IMR-90 (cell line): ENCODE measurements around the gene MEF2A. TPM values are rescaled to one million over a fixed set of nuclear protein-coding genes. Genes with fewer than 3 reads are reported as not detected.

ENCODE experiments used
- ATAC-seq: fragments of 200-7000 bp; cut with Tn5 transposase; 2 replicates; pipeline ENCODE4 v1.9.1; 2020; ENCODE audit warnings: low read depth, mild to moderate bottlenecking, moderate library complexity
- BruUV-seq: library from RNA; stranded (reverse); fragments of 400-500 nt; replicated peaks from 2 replicates; lab custom pipeline; 2021; lab: Mats Ljungman, UMichigan
- CTCF ChIA-PET: fragments of 300-600 bp; formaldehyde crosslinking; extraction: SDS; loops from one replicate; lab custom pipeline; 2021; ENCODE audit warnings: antibody characterized with exemption; lab: Yijun Ruan, JAX
- POLR2A ChIA-PET: fragments of 300-600 bp; sonication (Branson Sonifier 250); formaldehyde crosslinking; loops from one replicate; lab custom pipeline; 2022; ENCODE audit warnings: antibody characterized with exemption; ENCODE audit not compliant: unreplicated experiment; lab: Charles Lee
- DNase-seq: peaks from one replicate; pipeline ENCODE4 v3.0.0; 2013
- H2AFZ ChIP-seq: replicated peaks from 2 replicates; pipeline ENCODE3; 2013; ENCODE audit warnings: low read length, mild to moderate bottlenecking; ENCODE audit not compliant: poor library complexity
- H2AK5ac ChIP-seq: 2 replicates; pipeline ENCODE4 v1.6.1; 2013; ENCODE audit warnings: low read depth, low read length, inconsistent platforms
- H2AK9ac ChIP-seq: replicated peaks from 2 replicates; pipeline ENCODE3; 2013; ENCODE audit warnings: mild to moderate bottlenecking, low read depth, low read length, moderate library complexity; ENCODE audit not compliant: poor library complexity
- H2BK120ac ChIP-seq: 2 replicates; pipeline ENCODE4 v1.6.1; 2013; ENCODE audit warnings: low read depth, low read length, inconsistent platforms
- H2BK15ac ChIP-seq: 3 replicates; pipeline ENCODE4 v1.6.1; 2013; ENCODE audit warnings: low read depth, low read length, inconsistent platforms
- H2BK20ac ChIP-seq: 2 replicates; pipeline ENCODE4 v1.6.1; 2013; ENCODE audit warnings: low read depth, mild to moderate bottlenecking, inconsistent platforms, low read length, moderate library complexity
- H2BK5ac ChIP-seq: 2 replicates; pipeline ENCODE4 v1.6.1; 2013; ENCODE audit warnings: mild to moderate bottlenecking, low read depth, low read length, inconsistent platforms; ENCODE audit not compliant: poor library complexity, severe bottlenecking
- H3K14ac ChIP-seq: replicated peaks from 2 replicates; pipeline ENCODE4 v1.6.1; 2013; ENCODE audit warnings: low read depth, low read length, inconsistent platforms
- H3K18ac ChIP-seq: 2 replicates; pipeline ENCODE4 v1.6.1; 2013; ENCODE audit warnings: low read depth, low read length, control low read depth
- H3K23ac ChIP-seq: 2 replicates; pipeline ENCODE4 v1.6.1; 2013; ENCODE audit warnings: low read depth, low read length, inconsistent platforms
- H3K27ac ChIP-seq: 2 replicates; pipeline ENCODE4 v1.5.1; 2013; ENCODE audit warnings: mild to moderate bottlenecking, control low read depth, low read length; ENCODE audit not compliant: insufficient read depth
- H3K27me3 ChIP-seq: 2 replicates; pipeline ENCODE4 v1.6.1; 2013; ENCODE audit warnings: low read length; ENCODE audit not compliant: control insufficient read depth, insufficient read depth
- H3K36me3 ChIP-seq: 2 replicates; pipeline ENCODE4 v1.6.1; 2013; ENCODE audit warnings: low read length, mixed read lengths; ENCODE audit not compliant: control insufficient read depth, insufficient read depth
- H3K4ac ChIP-seq: 2 replicates; pipeline ENCODE4 v1.6.1; 2013; ENCODE audit warnings: low read depth, low read length, inconsistent platforms
- H3K4me1 ChIP-seq: 2 replicates; pipeline ENCODE4 v1.6.1; 2013; ENCODE audit warnings: low read length, mixed read lengths; ENCODE audit not compliant: control insufficient read depth, insufficient read depth
- H3K4me2 ChIP-seq: 2 replicates; pipeline ENCODE4 v1.6.1; 2013; ENCODE audit warnings: low read depth, mild to moderate bottlenecking, control low read depth, low read length, moderate library complexity
- H3K4me3 ChIP-seq: 2 replicates; pipeline ENCODE4 v1.5.1; 2013; ENCODE audit warnings: low read depth, mild to moderate bottlenecking, control low read depth, low read length, moderate library complexity; ENCODE audit not compliant: insufficient read depth
- H3K56ac ChIP-seq: 2 replicates; pipeline ENCODE4 v1.6.1; 2013; ENCODE audit warnings: low read length, inconsistent platforms; ENCODE audit not compliant: insufficient read depth; ENCODE audit errors: extremely low read depth
- H3K79me1 ChIP-seq, 2 experiments: 2 replicates each; pipeline ENCODE4 v1.6.1; 2013; ENCODE audit warnings: low read length in 2 of 2, inconsistent platforms in 1 of 2, low read depth in 1 of 2
- H3K9ac ChIP-seq: 2 replicates; pipeline ENCODE4 v1.6.1; 2013; ENCODE audit warnings: low read depth, low read length, control low read depth
- H3K9me1 ChIP-seq: 2 replicates; pipeline ENCODE4 v1.6.1; 2013; ENCODE audit warnings: low read length, inconsistent platforms; ENCODE audit not compliant: insufficient read depth
- H3K9me3 ChIP-seq: 2 replicates; pipeline ENCODE4 v1.6.1; 2013; ENCODE audit warnings: low read length; ENCODE audit not compliant: control insufficient read depth, insufficient read depth
- H4K20me1 ChIP-seq: 2 replicates; pipeline ENCODE4 v1.6.1; 2013; ENCODE audit warnings: low read length, inconsistent platforms; ENCODE audit not compliant: insufficient read depth
- H4K5ac ChIP-seq: 2 replicates; pipeline ENCODE4 v1.6.1; 2013; ENCODE audit warnings: mild to moderate bottlenecking, low read depth, low read length, control low read depth
- H4K8ac ChIP-seq, 2 experiments: 2 replicates each; pipeline ENCODE4 v1.6.1; 2013; ENCODE audit warnings: low read depth in 2 of 2, low read length in 2 of 2, control low read depth in 1 of 2, inconsistent platforms in 1 of 2
- H4K91ac ChIP-seq: 2 replicates; pipeline ENCODE4 v1.6.1; 2013; ENCODE audit warnings: low read depth, low read length, inconsistent platforms; ENCODE audit not compliant: insufficient read depth
- BHLHE40 ChIP-seq: fragments of 150-350 bp; IDR thresholded peaks from 2 replicates; pipeline ENCODE4 v1.6.1; 2016; ENCODE audit warnings: mild to moderate bottlenecking, low read depth, low read length
- CEBPB ChIP-seq: IDR thresholded peaks from 2 replicates; pipeline ENCODE4 v1.6.1; 2012; ENCODE audit warnings: low read depth, low read length, improper control_type of control experiment
- CHD1 ChIP-seq: IDR thresholded peaks from 2 replicates; pipeline ENCODE4 v1.6.1; 2012; ENCODE audit warnings: low read depth, low read length, improper control_type of control experiment
- FOS ChIP-seq: fragments of 150-350 bp; IDR thresholded peaks from 2 replicates; pipeline ENCODE4 v1.6.1; 2016; ENCODE audit warnings: low read depth, low read length
- MAFK ChIP-seq: IDR thresholded peaks from 2 replicates; pipeline ENCODE4 v1.6.1; 2012; ENCODE audit warnings: low read depth, low read length, improper control_type of control experiment
- MAZ ChIP-seq: IDR thresholded peaks from 2 replicates; pipeline ENCODE4 v1.6.1; 2012; ENCODE audit warnings: low read depth, mild to moderate bottlenecking, low read length, improper control_type of control experiment, moderate library complexity, borderline replicate concordance
- MXI1 ChIP-seq: IDR thresholded peaks from 2 replicates; pipeline ENCODE4 v1.6.1; 2012; ENCODE audit warnings: low read depth, mild to moderate bottlenecking, low read length, moderate library complexity, borderline replicate concordance
- NFE2L2 ChIP-seq: fragments of 150-350 bp; IDR thresholded peaks from 2 replicates; pipeline ENCODE4 v1.6.1; 2016; ENCODE audit warnings: low read depth, mild to moderate bottlenecking, low read length
- POLR2A ChIP-seq: IDR thresholded peaks from 2 replicates; pipeline ENCODE4 v1.6.1; 2012; ENCODE audit warnings: mild to moderate bottlenecking, low read depth, low read length
- RAD21 ChIP-seq: IDR thresholded peaks from 2 replicates; pipeline ENCODE4 v1.6.1; 2012; ENCODE audit warnings: low read length, improper control_type of control experiment
- RCOR1 ChIP-seq: IDR thresholded peaks from 2 replicates; pipeline ENCODE4 v1.6.1; 2012; ENCODE audit warnings: mild to moderate bottlenecking, low read length, improper control_type of control experiment; ENCODE audit not compliant: insufficient replicate concordance
- RFX5 ChIP-seq: IDR thresholded peaks from 2 replicates; pipeline ENCODE4 v1.8.0; 2012; ENCODE audit warnings: low read depth, mild to moderate bottlenecking, low read length, moderate library complexity
- SMC3 ChIP-seq: fragments of 150-350 bp; IDR thresholded peaks from 2 replicates; pipeline ENCODE4 v1.6.1; 2016; ENCODE audit warnings: low read depth, mild to moderate bottlenecking, antibody characterized with exemption, low read length, moderate library complexity
- USF2 ChIP-seq: fragments of 150-350 bp; IDR thresholded peaks from 2 replicates; pipeline ENCODE4 v1.6.1; 2017; ENCODE audit warnings: mild to moderate bottlenecking, antibody characterized with exemption, low read length, low read depth
- WGBS, 2 experiments: methylation state at CpG; one replicate each; pipeline versions ENCODE4 v1.1.5 to v1.1.7; 2013; ENCODE audit warnings: missing lambda C conversion rate in 2 of 2; ENCODE audit not compliant: insufficient read length in 1 of 2; ENCODE audit errors: extremely low coverage in 2 of 2; 5-methylcytosine and 5-hydroxymethylcytosine counted together
- dilution Hi-C: fragments of 300-500 bp; cut with HindIII; formaldehyde crosslinking; loops from one replicate; pipeline ENCODE4 v1.14.3; 2018; ENCODE audit warnings: low sequenced_read_pairs; ENCODE audit not compliant: unreplicated experiment
- in situ Hi-C: fragments of 300-500 bp; cut with MboI; formaldehyde crosslinking; loops from 3 replicates; pipeline ENCODE4 v1.14.3; 2019; ENCODE audit warnings: low sequenced_read_pairs, inconsistent platforms, mixed read lengths
- intact Hi-C: fragments of 100-400 bp; cut with micrococcal nuclease; formaldehyde crosslinking; loops from 2 replicates; pipeline ENCODE4 v1.10.0; 2022
- polyA plus RNA-seq, 3 experiments: library from polyadenylated mRNA; depleted of rRNA; stranded (reverse); fragments of >200 nt; gene quantifications; 2 replicates each; pipeline ENCODE4 v1.2.3, GENCODE V29; 2012; ENCODE audit warnings: low replicate concordance in 1 of 3
- total RNA-seq: library from RNA; depleted of rRNA; stranded (reverse); fragments of >200 nt; gene quantifications from 2 replicates; pipeline ENCODE4 v1.2.3, GENCODE V29; 2012
- TF ChIP-seq, protein P1 (sequence below): fragments of 150-350 bp; IDR thresholded peaks from 2 replicates; pipeline ENCODE4 v1.6.1; 2016; ENCODE audit warnings: low read depth, mild to moderate bottlenecking, low read length, moderate library complexity, borderline replicate concordance
- TF ChIP-seq, protein P2 (sequence below): conservative IDR thresholded peaks from 2 replicates; pipeline ENCODE4 v1.5.1; 2012; ENCODE audit warnings: mild to moderate bottlenecking, low read depth, low read length, improper control_type of control experiment

The MEF2A gene
- total and polyA plus RNA-seq, 2 of the 4 experiments (the other 2 are of a cell fraction) = 16.1 to 16.7 TPM

GRCh38 chr15:99752556-99752955, 186.8 kb downstream of the MEF2A start:
- H3K79me1 ChIP-seq = no peaks in the 10 kb centered on the region
- no peak overlapping the region for H3K4me3 ChIP-seq
- H3K56ac ChIP-seq = no peak overlapping the region
- POLR2A ChIA-PET = no interaction called here
- dilution Hi-C loops = no loop called here
- no peak overlapping the region for H3K4me2 ChIP-seq
- no peak overlapping the region for H3K4ac ChIP-seq
- no peak for DNase-seq
- H2BK120ac ChIP-seq = no peak overlapping the region
- no peak for ATAC-seq
- TF ChIP-seq MXI1 (no peak), RFX5 (no peak), POLR2A (no peak), USF2 (no peak), MAZ (no peak), FOS (no peak), RCOR1 (no peak), MAFK (no peak), BHLHE40 (no peak), CHD1 (no peak), RAD21 (no peak), SMC3 (no peak), CEBPB (no peak), NFE2L2 (no peak)
- TF ChIP-seq, protein P1, sequence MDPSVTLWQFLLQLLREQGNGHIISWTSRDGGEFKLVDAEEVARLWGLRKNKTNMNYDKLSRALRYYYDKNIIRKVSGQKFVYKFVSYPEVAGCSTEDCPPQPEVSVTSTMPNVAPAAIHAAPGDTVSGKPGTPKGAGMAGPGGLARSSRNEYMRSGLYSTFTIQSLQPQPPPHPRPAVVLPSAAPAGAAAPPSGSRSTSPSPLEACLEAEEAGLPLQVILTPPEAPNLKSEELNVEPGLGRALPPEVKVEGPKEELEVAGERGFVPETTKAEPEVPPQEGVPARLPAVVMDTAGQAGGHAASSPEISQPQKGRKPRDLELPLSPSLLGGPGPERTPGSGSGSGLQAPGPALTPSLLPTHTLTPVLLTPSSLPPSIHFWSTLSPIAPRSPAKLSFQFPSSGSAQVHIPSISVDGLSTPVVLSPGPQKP = no peak
- TF ChIP-seq, protein P2, sequence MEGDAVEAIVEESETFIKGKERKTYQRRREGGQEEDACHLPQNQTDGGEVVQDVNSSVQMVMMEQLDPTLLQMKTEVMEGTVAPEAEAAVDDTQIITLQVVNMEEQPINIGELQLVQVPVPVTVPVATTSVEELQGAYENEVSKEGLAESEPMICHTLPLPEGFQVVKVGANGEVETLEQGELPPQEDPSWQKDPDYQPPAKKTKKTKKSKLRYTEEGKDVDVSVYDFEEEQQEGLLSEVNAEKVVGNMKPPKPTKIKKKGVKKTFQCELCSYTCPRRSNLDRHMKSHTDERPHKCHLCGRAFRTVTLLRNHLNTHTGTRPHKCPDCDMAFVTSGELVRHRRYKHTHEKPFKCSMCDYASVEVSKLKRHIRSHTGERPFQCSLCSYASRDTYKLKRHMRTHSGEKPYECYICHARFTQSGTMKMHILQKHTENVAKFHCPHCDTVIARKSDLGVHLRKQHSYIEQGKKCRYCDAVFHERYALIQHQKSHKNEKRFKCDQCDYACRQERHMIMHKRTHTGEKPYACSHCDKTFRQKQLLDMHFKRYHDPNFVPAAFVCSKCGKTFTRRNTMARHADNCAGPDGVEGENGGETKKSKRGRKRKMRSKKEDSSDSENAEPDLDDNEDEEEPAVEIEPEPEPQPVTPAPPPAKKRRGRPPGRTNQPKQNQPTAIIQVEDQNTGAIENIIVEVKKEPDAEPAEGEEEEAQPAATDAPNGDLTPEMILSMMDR = no peak
- no peaks in the 10 kb centered on the region for H3K4me1 ChIP-seq
- no peak overlapping the region for H4K91ac ChIP-seq
- H3K18ac ChIP-seq = no peak overlapping the region
- 83% methylated on average over 3 of the region's 4 CpGs; no CpG with 5 or more reads in 1 of the 2 experiments for WGBS, 2 experiments
- H2BK20ac ChIP-seq = no peak overlapping the region
- H2AFZ ChIP-seq = no peak overlapping the region
- no peak overlapping the region for H3K14ac ChIP-seq
- CTCF ChIA-PET = interaction anchor here (1.7 kb wide), 1 partner anchor 480 kb away, joined by 3 read pairs; no protein-coding TSS in a partner anchor
- intact Hi-C loops = no loop called here
- H2BK15ac ChIP-seq = no peak overlapping the region
- no peak overlapping the region for H3K23ac ChIP-seq
- no peaks in the 10 kb centered on the region for H4K20me1 ChIP-seq
- H4K8ac ChIP-seq = no peak overlapping the region
- no TSS peak for BruUV-seq
- no peaks in the 10 kb centered on the region for H3K9me3 ChIP-seq
- peaks cover 17% of the 10 kb centered on the region; the same call in 1 of the 2 replicates for H3K27me3 ChIP-seq
- in situ Hi-C loops = no loop called here
- H3K36me3 ChIP-seq = no peaks in the 10 kb centered on the region
- no peaks in the 10 kb centered on the region for H3K9me1 ChIP-seq
- no peak overlapping the region for H2AK5ac ChIP-seq
- no peak overlapping the region for H2AK9ac ChIP-seq
- no peak overlapping the region for H3K9ac ChIP-seq
- H2BK5ac ChIP-seq = no peak overlapping the region
- no peak overlapping the region for H4K5ac ChIP-seq
- H3K27ac ChIP-seq = no peak overlapping the region
